ENCODE measurements around the gene NTRK2.

The NTRK2 gene

GRCh38 chr9:84699984-84700383 lies 30.5 kb downstream of the NTRK2 start:
- no peak overlapping the region for H3K9ac ChIP-seq (ENCODE audit: low read length)
- no peaks in the 10 kb centered on the region for H3F3A ChIP-seq (ENCODE audit: insufficient read depth, low read length)
- H3K27ac ChIP-seq (ENCODE audit: low read depth, low read length, poor library complexity, severe bottlenecking), result no peak overlapping the region
- no peak overlapping the region for H3K4me2 ChIP-seq (ENCODE audit: low read length)
- H3K9me2 ChIP-seq (ENCODE audit: low read depth, low read length), result no peaks in the 10 kb centered on the region
- H3K4me3 ChIP-seq (ENCODE audit: low read depth, low read length, poor library complexity, severe bottlenecking), result no peak overlapping the region
- no peak for TF ChIP-seq EZH2 (IDR thresholded peaks at IDR 0.05; ENCODE audit: borderline replicate concordance, low read length)
- TF ChIP-seq CTCF (IDR thresholded peaks at IDR 0.05; ENCODE audit: low read length), result no peak
- no peaks in the 10 kb centered on the region for H3K36me3 ChIP-seq (ENCODE audit: insufficient read depth, low read length)
- no peaks in the 10 kb centered on the region for H3K27me3 ChIP-seq (ENCODE audit: insufficient read depth, low read length)
- no peaks in the 10 kb centered on the region for H4K20me1 ChIP-seq (ENCODE audit: insufficient read depth, low read length)
- no peaks in the 10 kb centered on the region for H3K79me2 ChIP-seq (ENCODE audit: insufficient read depth, low read length)
- no peaks in the 10 kb centered on the region for H3K4me1 ChIP-seq (ENCODE audit: insufficient read depth, low read length, severe bottlenecking)
- no peak overlapping the region for H2AFZ ChIP-seq (ENCODE audit: low read length)
- no peaks in the 10 kb centered on the region for H3K9me3 ChIP-seq (ENCODE audit: low read length)

GRCh38 chr9:84701801-84702200 lies 32.3 kb downstream of the NTRK2 start:
- Histone ChIP-seq H3K27me3 (ENCODE audit: insufficient read depth, low read length) (no peaks in the 10 kb centered on the region), H3K4me2 (ENCODE audit: low read length) (no peak overlapping the region), H3K4me1 (ENCODE audit: insufficient read depth, low read length, severe bottlenecking) (no peaks in the 10 kb centered on the region), H3K9me2 (ENCODE audit: low read depth, low read length) (no peaks in the 10 kb centered on the region), H3K9me3 (ENCODE audit: low read length) (no peaks in the 10 kb centered on the region), H3K4me3 (ENCODE audit: low read depth, low read length, poor library complexity, severe bottlenecking) (no peak overlapping the region), H2AFZ (ENCODE audit: low read length) (no peak overlapping the region), H3F3A (ENCODE audit: insufficient read depth, low read length) (no peaks in the 10 kb centered on the region), H3K9ac (ENCODE audit: low read length) (no peak overlapping the region), H4K20me1 (ENCODE audit: insufficient read depth, low read length) (no peaks in the 10 kb centered on the region), H3K79me2 (ENCODE audit: insufficient read depth, low read length) (no peaks in the 10 kb centered on the region), H3K27ac (ENCODE audit: low read depth, low read length, poor library complexity, severe bottlenecking) (no peak overlapping the region), H3K36me3 (ENCODE audit: insufficient read depth, low read length) (no peaks in the 10 kb centered on the region)
- TF ChIP-seq CTCF (IDR thresholded peaks at IDR 0.05; ENCODE audit: low read length), result no peak
- no peak for TF ChIP-seq EZH2 (IDR thresholded peaks at IDR 0.05; ENCODE audit: borderline replicate concordance, low read length)

GRCh38 chr9:84702471-84702870 lies 32.9 kb downstream of the NTRK2 start:
- H3K9me3 ChIP-seq (ENCODE audit: low read length), result no peaks in the 10 kb centered on the region
- no peaks in the 10 kb centered on the region for H3K27me3 ChIP-seq (ENCODE audit: insufficient read depth, low read length)
- H3K27ac ChIP-seq (ENCODE audit: low read depth, low read length, poor library complexity, severe bottlenecking), result no peak overlapping the region
- H3K36me3 ChIP-seq (ENCODE audit: insufficient read depth, low read length), result no peaks in the 10 kb centered on the region
- no peak overlapping the region for H3K4me2 ChIP-seq (ENCODE audit: low read length)
- no peaks in the 10 kb centered on the region for H4K20me1 ChIP-seq (ENCODE audit: insufficient read depth, low read length)
- H3K4me3 ChIP-seq (ENCODE audit: low read depth, low read length, poor library complexity, severe bottlenecking), result no peak overlapping the region
- TF ChIP-seq CTCF (IDR thresholded peaks at IDR 0.05; ENCODE audit: low read length) (no peak), EZH2 (IDR thresholded peaks at IDR 0.05; ENCODE audit: borderline replicate concordance, low read length) (no peak)
- no peak overlapping the region for H3K9ac ChIP-seq (ENCODE audit: low read length)
- no peaks in the 10 kb centered on the region for H3K79me2 ChIP-seq (ENCODE audit: insufficient read depth, low read length)
- no peaks in the 10 kb centered on the region for H3F3A ChIP-seq (ENCODE audit: insufficient read depth, low read length)
- no peak overlapping the region for H2AFZ ChIP-seq (ENCODE audit: low read length)
- H3K4me1 ChIP-seq (ENCODE audit: insufficient read depth, low read length, severe bottlenecking), result no peaks in the 10 kb centered on the region
- H3K9me2 ChIP-seq (ENCODE audit: low read depth, low read length), result no peaks in the 10 kb centered on the region
